ENCODE results near the gene TSHZ3.

GRCh38 chr19:31258211-31259052 is 90.8 kb downstream of the TSHZ3 start:
- TF ChIP-seq REST (IDR thresholded peaks at IDR 0.05; ENCODE audit: insufficient read depth in 1 of 2, low read depth in 2 of 2, low read length in 2 of 2) = no peak
- no peak for TF ChIP-seq SIN3A (IDR thresholded peaks at IDR 0.05; ENCODE audit: borderline replicate concordance, insufficient read depth, low read length)
- no peak for TF ChIP-seq POLR2AphosphoS5 (IDR thresholded peaks at IDR 0.05; ENCODE audit: low read depth, low read length)
- TF ChIP-seq TAF1 (IDR thresholded peaks at IDR 0.05; ENCODE audit: borderline replicate concordance, insufficient read depth, low read length) = no peak

Measured in PFSK-1 (cell line).